ENCODE measurements around the gene CSH2. TPM values are rescaled to one million over a fixed set of nuclear protein-coding genes. Genes with fewer than 3 reads are reported as not detected.
A peak's percentile ranks its signal among the peaks of the same experiment; 100 is the strongest.

Gene CSH2
- total and polyA plus RNA-seq, 2 of the 13 experiments (the other 11 are each of a cell fraction or from before 2014, with no cell fraction given), result not detected

- TF ChIP-seq TERF1 (CRISPR knock-in tag; IDR thresholded peaks at IDR 0.05) (no peak), SP1 (IDR thresholded peaks at IDR 0.05) (no peak; the same call in 1 of the 2 replicates), SP1 (CRISPR knock-in tag; IDR thresholded peaks at IDR 0.05) (peak; percentile 87), PHF20 (CRISPR knock-in tag; IDR thresholded peaks at IDR 0.05) (peak; percentile 78), PATZ1 (CRISPR knock-in tag; IDR thresholded peaks at IDR 0.05) (peak; percentile 84), E2F2 (CRISPR knock-in tag; IDR thresholded peaks at IDR 0.05; ENCODE audit: borderline replicate concordance) (no peak), MXD4 (CRISPR knock-in tag; IDR thresholded peaks at IDR 0.05) (peak; percentile 84; the same call in 1 of the 2 replicates), KDM3A (CRISPR knock-in tag; IDR thresholded peaks at IDR 0.05; ENCODE audit: low read depth) (peak; percentile 99), CENPX (CRISPR knock-in tag; IDR thresholded peaks at IDR 0.05) (no peak), NFAT5 (CRISPR knock-in tag; IDR thresholded peaks at IDR 0.05) (peak; percentile 88; the same call in 1 of the 2 replicates), SUZ12 (IDR thresholded peaks at IDR 0.05; ENCODE audit: low read depth, low read length) (no peak), PTBP1 (IDR thresholded peaks at IDR 0.05; ENCODE audit: low read depth, low read length, poor library complexity, severe bottlenecking) (peak; percentile 95), ZNF839 (CRISPR knock-in tag; IDR thresholded peaks at IDR 0.05; ENCODE audit: borderline replicate concordance) (peak; percentile 34; the same call in 1 of the 2 replicates), GABPA (IDR thresholded peaks at IDR 0.05; ENCODE audit: low read depth, low read length) (peak; percentile 83), GABPA (CRISPR knock-in tag; IDR thresholded peaks at IDR 0.05; ENCODE audit: low read depth) (peak; percentile 94), ZNF567 (CRISPR knock-in tag; IDR thresholded peaks at IDR 0.05; ENCODE audit: borderline replicate concordance) (peak; percentile 81), PITX1 (CRISPR knock-in tag; IDR thresholded peaks at IDR 0.05) (peak; percentile 99), THAP8 (CRISPR knock-in tag; IDR thresholded peaks at IDR 0.05; ENCODE audit: borderline replicate concordance) (peak; percentile 6; the same call in 1 of the 2 replicates), ELF3 (CRISPR knock-in tag; IDR thresholded peaks at IDR 0.05) (peak; percentile 91)
Observed at GRCh38 chr17:63842540-63843386, 30.7 kb downstream of the CSH2 start, which contains the start of gene SMARCD2 (continued).
